ENCODE data around the gene KCNIP4. TPM values are rescaled to one million over a fixed set of nuclear protein-coding genes. Genes with fewer than 3 reads are reported as not detected.

The KCNIP4 gene
- total and polyA plus RNA-seq, 2 of the 4 experiments (the other 2 are of a cell fraction): not detected

DNA sequence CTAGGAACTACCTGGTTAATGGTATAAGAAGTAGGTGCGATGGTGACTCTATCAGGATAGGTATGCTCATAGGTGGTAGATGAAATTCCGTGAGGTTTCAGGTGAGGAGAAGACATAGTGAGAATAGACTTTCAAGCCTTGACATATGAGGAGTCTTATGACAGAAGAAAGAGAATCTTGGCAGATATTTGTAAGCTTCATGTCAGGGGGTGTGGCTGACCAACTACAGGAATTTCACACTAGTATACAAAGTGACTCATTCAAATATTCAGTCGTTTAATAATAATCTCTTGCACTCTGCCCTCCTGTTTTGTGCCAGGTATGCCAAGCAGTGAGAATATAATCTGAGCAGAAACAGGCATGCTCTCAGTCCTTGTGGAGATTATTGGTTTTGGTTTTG lies 1225.6 kb downstream of the KCNIP4 start:
- no peak overlapping the region for H3K27ac ChIP-seq (ENCODE audit: insufficient read depth, low read length)
- WGBS, 2 experiments (ENCODE audit: extremely low coverage in 2 of 2, insufficient read length in 1 of 2): no CpG with 5 or more reads among the region's 3 CpGs
- no peak; the same call in 1 of the 2 replicates for ATAC-seq (ENCODE audit: low read depth)
- DNase-seq: no peak
- ChIA-PET POLR2A (ENCODE audit: unreplicated experiment) (no interaction called here), CTCF (no interaction called here)
- H3K4ac ChIP-seq (ENCODE audit: low read depth, low read length): no peak overlapping the region
- H3K79me1 ChIP-seq (ENCODE audit: low read depth in 1 of 2, low read length in 2 of 2): no peaks in the 10 kb centered on the region
- no peak overlapping the region for H2BK5ac ChIP-seq (ENCODE audit: low read depth, low read length, poor library complexity, severe bottlenecking)
- H4K91ac ChIP-seq (ENCODE audit: insufficient read depth, low read depth, low read length): no peak overlapping the region
- H3K9me1 ChIP-seq (ENCODE audit: insufficient read depth, low read length): no peaks in the 10 kb centered on the region
- no peak overlapping the region for H3K56ac ChIP-seq (ENCODE audit: extremely low read depth, insufficient read depth, low read length)
- in situ Hi-C loops (cut with MboI; ENCODE audit: low sequenced_read_pairs) (no loop called here), dilution Hi-C loops (cut with HindIII; ENCODE audit: low sequenced_read_pairs, unreplicated experiment) (no loop called here), intact Hi-C loops (cut with micrococcal nuclease) (no loop called here)
- H2AFZ ChIP-seq (replicated peaks; ENCODE audit: low read length, poor library complexity): no peak overlapping the region
- no peak overlapping the region for H4K5ac ChIP-seq (ENCODE audit: low read depth, low read length)
- H3K4me2 ChIP-seq (ENCODE audit: low read depth, low read length): no peak overlapping the region
- H4K8ac ChIP-seq (ENCODE audit: low read depth in 2 of 2, low read length in 2 of 2): no peak overlapping the region
- no peak overlapping the region for H3K23ac ChIP-seq (ENCODE audit: low read depth, low read length)
- H3K9me3 ChIP-seq (ENCODE audit: control insufficient read depth, insufficient read depth, low read length): peaks cover 4% of the 10 kb centered on the region; the same call in 1 of the 2 replicates
- no peak overlapping the region for H2AK9ac ChIP-seq (replicated peaks; ENCODE audit: low read depth, low read length, poor library complexity)
- H3K4me1 ChIP-seq (ENCODE audit: control insufficient read depth, insufficient read depth, low read length): no peaks in the 10 kb centered on the region
- no peak overlapping the region for H2BK15ac ChIP-seq (ENCODE audit: low read depth, low read length)
- H2BK20ac ChIP-seq (ENCODE audit: low read depth, low read length): no peak overlapping the region
- no peaks in the 10 kb centered on the region for H4K20me1 ChIP-seq (ENCODE audit: insufficient read depth, low read length)
- no peak overlapping the region for H3K4me3 ChIP-seq (ENCODE audit: insufficient read depth, low read depth, low read length)
- H2AK5ac ChIP-seq (ENCODE audit: low read depth, low read length): no peak overlapping the region
- no peak overlapping the region for H3K18ac ChIP-seq (ENCODE audit: low read depth, low read length)
- no peaks in the 10 kb centered on the region for H3K27me3 ChIP-seq (ENCODE audit: control insufficient read depth, insufficient read depth, low read length)
- TF ChIP-seq MAZ (IDR thresholded peaks at IDR 0.05; ENCODE audit: borderline replicate concordance, low read depth, low read length) (no peak), POLR2A (IDR thresholded peaks at IDR 0.05; ENCODE audit: low read depth, low read length) (no peak)
- peaks cover 12% of the 10 kb centered on the region for H3K36me3 ChIP-seq (ENCODE audit: control insufficient read depth, insufficient read depth, low read length)
- H3K14ac ChIP-seq (replicated peaks; ENCODE audit: low read depth, low read length): no peak overlapping the region
- BruUV-seq (replicated peaks): no TSS peak
- no peak overlapping the region for H3K9ac ChIP-seq (ENCODE audit: low read depth, low read length)
- H2BK120ac ChIP-seq (ENCODE audit: low read depth, low read length): no peak overlapping the region
